ENCODE results near the gene RDX. TPM values are rescaled to one million over a fixed set of nuclear protein-coding genes. Genes with fewer than 3 reads are reported as not detected.
"Not testable (repeated sequence)": the region's sequence is repeated elsewhere in the genome, so short reads cannot be mapped to it uniquely, and the experiment has no call there.

The RDX gene
- total RNA-seq, 1 donor from 2014 or later = 105 TPM

DNA sequence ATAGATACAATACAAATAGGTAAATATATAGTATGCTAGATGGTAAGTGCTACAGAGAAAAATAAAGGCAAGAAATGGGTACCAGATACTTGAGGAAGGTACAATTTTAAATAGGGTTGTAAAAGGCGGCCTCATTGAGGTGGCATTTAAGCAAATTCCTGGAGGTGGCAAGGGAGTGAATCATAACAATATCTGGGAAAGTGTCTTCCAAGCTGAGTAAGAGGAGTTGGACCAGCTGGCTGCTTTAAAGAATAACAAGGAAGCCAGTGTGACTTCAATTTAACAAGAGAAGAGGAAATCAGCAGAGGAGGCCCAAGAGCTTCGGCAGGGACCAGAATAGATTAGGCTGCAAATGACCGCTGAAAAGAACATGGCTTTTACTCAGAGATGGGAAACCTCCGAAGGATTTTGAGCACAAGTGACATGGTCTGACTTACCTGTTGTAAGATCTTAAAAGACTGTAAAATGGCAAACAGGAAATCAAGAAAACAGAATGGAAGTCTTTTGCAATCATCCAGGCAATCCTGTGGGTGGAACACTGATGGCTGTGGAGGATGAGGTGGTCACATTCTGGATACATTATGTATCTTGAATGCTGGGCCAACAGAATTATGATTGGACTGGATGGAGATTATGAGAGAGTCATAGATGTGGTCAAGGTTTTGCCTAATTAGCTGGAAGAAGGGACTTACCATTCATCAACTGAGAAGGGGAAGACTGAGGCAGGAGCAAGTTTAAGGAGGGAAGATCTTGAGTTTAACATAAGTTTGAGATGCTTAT is 77.2 kb downstream of the RDX start:
- H3K4me3 ChIP-seq = no peak overlapping the region
- H3K27me3 ChIP-seq = no peaks in the 10 kb centered on the region
- H3K27ac ChIP-seq = no peak overlapping the region
- TF ChIP-seq CTCF (IDR thresholded peaks at IDR 0.05) = no peak
- peaks cover 0 to 10% of the 10 kb centered on the region in 2 donors for H3K36me3 ChIP-seq
- DNase-seq (ENCODE audit: low spot score in 2 of 2) = no peak
- H3K4me1 ChIP-seq = no peaks in the 10 kb centered on the region
- intact Hi-C loops (cut with DNase I) = no loop called here
- no peaks in the 10 kb centered on the region for H3K9me3 ChIP-seq

DNA sequence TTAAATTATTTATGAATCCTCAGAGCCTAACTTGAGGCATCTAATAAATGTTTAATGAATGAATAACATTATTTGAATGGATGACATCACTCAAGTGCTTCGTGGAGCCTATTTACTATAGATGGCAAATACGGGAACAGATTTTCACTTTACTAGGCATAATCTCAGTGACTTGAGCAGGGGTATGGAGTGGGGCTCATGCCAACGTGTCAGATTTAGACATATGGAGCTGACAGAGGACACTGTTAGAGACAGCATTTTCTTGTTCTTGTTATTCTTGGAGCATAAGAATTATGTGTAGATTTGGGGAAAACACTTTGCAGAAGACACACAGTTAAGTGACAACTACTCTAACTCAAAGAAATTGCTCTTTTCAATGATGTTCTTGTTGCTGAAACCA is 78.5 kb downstream of the RDX start:
- Histone ChIP-seq H3K4me1 (no peaks in the 10 kb centered on the region), H3K9me3 (no peaks in the 10 kb centered on the region), H3K36me3 (peaks cover 0 to 6% of the 10 kb centered on the region in 2 donors), H3K27ac (no peak overlapping the region), H3K4me3 (no peak overlapping the region), H3K27me3 (no peaks in the 10 kb centered on the region)
- intact Hi-C loops (cut with DNase I) = no loop called here
- no peak for DNase-seq (ENCODE audit: low spot score in 2 of 2)
- no peak for TF ChIP-seq CTCF (IDR thresholded peaks at IDR 0.05)

- Histone ChIP-seq H3K9me3 (no peaks in the 10 kb centered on the region), H3K27ac (no peak overlapping the region), H3K36me3 (peaks cover 0 to 6% of the 10 kb centered on the region in 2 donors), H3K27me3 (no peaks in the 10 kb centered on the region), H3K4me3 (no peak overlapping the region), H3K4me1 (no peaks in the 10 kb centered on the region)
- no peak for DNase-seq (ENCODE audit: low spot score in 2 of 2)
- intact Hi-C loops (cut with DNase I) = no loop called here
- TF ChIP-seq CTCF (IDR thresholded peaks at IDR 0.05) = no peak
These were observed 79.1 kb downstream of the RDX start for GRCh38 chr11:110217223-110217877.

GRCh38 chr11:110209313-110209694 is 87.1 kb downstream of the RDX start:
- intact Hi-C loops (cut with DNase I) = loop anchor here (10.0 kb wide), 1 partner anchor 1025 kb away; no protein-coding TSS in a partner anchor
- not testable (repeated sequence) for H3K27me3 ChIP-seq

DNA sequence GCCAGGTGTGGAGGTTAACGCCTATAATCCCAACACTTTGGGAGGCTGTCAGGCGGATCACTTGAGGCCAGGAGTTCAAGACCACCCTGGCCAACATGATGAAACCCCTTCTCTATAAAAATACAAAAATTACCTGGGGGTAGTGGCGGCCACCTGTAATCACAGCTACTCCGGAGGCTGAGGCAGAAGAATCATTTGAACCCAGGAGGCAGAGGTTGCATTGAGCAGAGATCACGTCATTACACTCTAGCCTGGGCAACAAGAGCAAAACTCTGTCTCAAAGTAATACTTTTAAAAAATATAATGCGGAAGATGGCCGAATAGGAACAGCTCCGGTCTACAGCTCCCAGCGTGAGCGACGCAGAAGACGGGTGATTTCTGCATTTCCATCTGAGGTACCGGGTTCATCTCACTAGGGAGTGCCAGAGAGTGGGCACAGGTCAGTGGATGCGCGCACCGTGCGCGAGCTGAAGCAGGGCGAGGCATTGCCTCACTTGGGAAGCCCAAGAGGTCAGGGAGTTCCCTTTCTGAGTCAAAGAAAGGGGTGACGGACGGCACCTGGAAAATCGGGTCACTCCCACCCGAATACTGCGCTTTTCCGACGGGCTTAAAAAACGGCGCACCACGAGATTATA is 87.6 kb downstream of the RDX start:
- H3K27ac ChIP-seq; H3K9me3 ChIP-seq; H3K4me1 ChIP-seq; H3K27me3 ChIP-seq; H3K4me3 ChIP-seq; DNase-seq (ENCODE audit: low spot score in 2 of 2); H3K36me3 ChIP-seq: not testable (repeated sequence)
- intact Hi-C loops (cut with DNase I) = loop anchor here (10.0 kb wide), 1 partner anchor 1026 kb away; no protein-coding TSS in a partner anchor

More at GRCh38 chr11:110209313-110209694, 87.1 kb downstream of the RDX start:
- not testable (repeated sequence) for H3K9me3 ChIP-seq; H3K36me3 ChIP-seq; H3K4me3 ChIP-seq; H3K4me1 ChIP-seq; H3K27ac ChIP-seq; DNase-seq (ENCODE audit: low spot score in 2 of 2)

GRCh38 chr11:110207123-110207522 is 89.3 kb downstream of the RDX start:
- no peak overlapping the region for H3K27ac ChIP-seq
- intact Hi-C loops (cut with DNase I) = loop anchor here (10.0 kb wide), 1 partner anchor 1028 kb away; no protein-coding TSS in a partner anchor
- no peaks in the 10 kb centered on the region for H3K36me3 ChIP-seq
- no peak overlapping the region for H3K4me3 ChIP-seq
- DNase-seq (ENCODE audit: low spot score in 2 of 2) = no peak
- H3K9me3 ChIP-seq = no peaks in the 10 kb centered on the region
- H3K27me3 ChIP-seq = no peaks in the 10 kb centered on the region
- no peaks in the 10 kb centered on the region for H3K4me1 ChIP-seq
- TF ChIP-seq CTCF (IDR thresholded peaks at IDR 0.05) = no peak
